Gastrocnemius medialis (tissue), 4 donors: ENCODE measurements around the gene TFEB. TPM values are rescaled to one million over a fixed set of nuclear protein-coding genes. Genes with fewer than 3 reads are reported as not detected.

ENCODE experiments used
- ATAC-seq, 2 donors: fragments of 150-250 bp; one replicate each; pipeline ENCODE4 v1.9.1; 2016
- DNase-seq, 2 donors: peaks; one replicate each; pipeline ENCODE4 v3.0.0-alpha.2; 2019
- H3K27ac ChIP-seq, 4 donors: fragments of 200-600 bp; sonication (generic); 1 replicate in 1 of 4; 2 replicates in 3 of 4; pipeline ENCODE4 v1.5.1; 2016 to 2018; ENCODE audit warnings: mild to moderate bottlenecking in 2 of 4, moderate library complexity in 1 of 4
- H3K27me3 ChIP-seq, 3 donors: fragments of 200-600 bp; sonication (generic) in 2 of 3; 1 replicate in 1 of 3; 2 replicates in 2 of 3; pipeline versions ENCODE4 v1.5.1 to v1.6.0; 2016 to 2019; ENCODE audit warnings: mild to moderate bottlenecking in 1 of 3, moderate library complexity in 1 of 3
- H3K36me3 ChIP-seq, 2 donors: fragments of 200-600 bp; sonication (generic) in 1 of 2; one replicate each; pipeline ENCODE4 v1.5.1; 2017 to 2018
- H3K4me1 ChIP-seq, 2 donors: fragments of 200-600 bp; sonication (generic) in 1 of 2; one replicate each; pipeline ENCODE4 v1.5.1; 2016 to 2017; ENCODE audit warnings: mild to moderate bottlenecking in 2 of 2
- H3K4me3 ChIP-seq, 4 donors: fragments of 200-600 bp; sonication (generic) in 3 of 4; 1 replicate in 1 of 4; 2 replicates in 3 of 4; pipeline ENCODE4 v1.5.1; 2016 to 2019; ENCODE audit warnings: mild to moderate bottlenecking in 2 of 4
- H3K9me3 ChIP-seq, 3 donors: fragments of 200-600 bp; sonication (generic) in 2 of 3; 1 replicate in 1 of 3; 2 replicates in 2 of 3; pipeline ENCODE4 v1.5.1; 2016 to 2019
- CTCF ChIP-seq, 5 experiments: fragments of 450-650 bp in 3 of 5; fragments of 200-600 bp in 2 of 5; sonication (generic) in 2 of 5; IDR thresholded peaks in 4 of 5; conservative IDR thresholded peaks in 1 of 5; 1 replicate in 4 of 5; 2 replicates in 1 of 5; pipeline ENCODE4 v1.5.1; 2016 to 2019; ENCODE audit warnings: antibody characterized with exemption in 5 of 5, mild to moderate bottlenecking in 3 of 5, moderate library complexity in 3 of 5
- POLR2A ChIP-seq, 2 donors: fragments of 450-650 bp; IDR thresholded peaks; one replicate each; pipeline ENCODE4 v1.6.1; 2017; ENCODE audit warnings: antibody characterized with exemption in 2 of 2, mild to moderate bottlenecking in 2 of 2, moderate library complexity in 2 of 2
- in situ Hi-C, 4 donors: fragments of 200-750 bp; cut with MboI; loops; one replicate each; pipeline versions ENCODE4 v1.15.0 to v1.8.0; 2017; ENCODE audit warnings: low sequenced_read_pairs in 4 of 4
- intact Hi-C: fragments of 100-400 bp; cut with DNase I; formaldehyde crosslinking; loops from one replicate; pipeline ENCODE4 v1.15.1; 2023; ENCODE audit warnings: low total_unique reads
- total RNA-seq, 4 donors: library from RNA; depleted of rRNA; stranded (reverse); fragments of >200 nt; gene quantifications; one replicate each; pipeline versions ENCODE4 v1.1.0 to v1.2.3, GENCODE V29; 2016

Gene TFEB
- total RNA-seq, 4 donors from 2014 or later, result 82.8 to 121 (median 93.3) TPM

DNA sequence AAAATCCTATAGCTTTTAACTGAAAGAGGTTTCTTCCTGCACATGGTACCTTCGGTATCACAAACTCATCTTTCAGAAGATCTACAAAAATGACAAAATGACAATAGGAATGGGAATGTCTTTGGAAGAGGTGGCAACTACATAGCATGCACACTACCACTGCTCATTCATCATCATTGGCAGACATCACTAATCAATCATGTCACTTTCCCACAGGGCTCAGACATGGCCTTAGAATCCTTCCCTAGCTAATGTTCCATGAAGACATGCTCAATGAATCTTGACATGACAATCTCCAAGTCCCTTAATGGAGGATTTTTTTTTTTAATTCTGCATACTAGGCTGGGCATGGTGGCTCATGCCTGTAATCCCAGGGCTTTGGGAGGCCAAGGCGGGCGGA, 15.0 kb upstream of the TFEB start:
- DNase-seq, result no peak
- intact Hi-C loops, result no loop called here

GRCh38 chr6:41748542-41748941, 13.1 kb upstream of the TFEB start:
- intact Hi-C loops, result no loop called here
- no peaks in the 10 kb centered on the region for H3K4me1 ChIP-seq
- DNase-seq, result no peak
- H3K27me3 ChIP-seq, result no peaks in the 10 kb centered on the region
- H3K27ac ChIP-seq, result no peak overlapping the region
- ATAC-seq, result no peak
- no peaks in the 10 kb centered on the region for H3K36me3 ChIP-seq
- no peak overlapping the region for H3K4me3 ChIP-seq
- TF ChIP-seq POLR2A (IDR thresholded peaks at IDR 0.05), result no peak
- no peak for TF ChIP-seq CTCF (IDR thresholded peaks at IDR 0.05 in 4 of 5, conservative IDR thresholded peaks at IDR 0.05 in 1 of 5)
- in situ Hi-C loops, result no loop called here
- H3K9me3 ChIP-seq, result no peaks in the 10 kb centered on the region

More for the DNA sequence above, 15.0 kb upstream of the TFEB start:
- H3K4me3 ChIP-seq, result no peak overlapping the region
- no peaks in the 10 kb centered on the region for H3K27me3 ChIP-seq
- no peak overlapping the region for H3K27ac ChIP-seq
- H3K36me3 ChIP-seq, result no peaks in the 10 kb centered on the region
- in situ Hi-C loops, result loop anchor here in 1 of 4 donors (25.0 kb wide), 1 partner anchor 138 kb away; no protein-coding TSS in a partner anchor
- H3K9me3 ChIP-seq, result no peaks in the 10 kb centered on the region
- no peak for ATAC-seq
- TF ChIP-seq CTCF (IDR thresholded peaks at IDR 0.05 in 4 of 5, conservative IDR thresholded peaks at IDR 0.05 in 1 of 5), result no peak
- TF ChIP-seq POLR2A (IDR thresholded peaks at IDR 0.05), result no peak
- H3K4me1 ChIP-seq, result no peaks in the 10 kb centered on the region

DNA sequence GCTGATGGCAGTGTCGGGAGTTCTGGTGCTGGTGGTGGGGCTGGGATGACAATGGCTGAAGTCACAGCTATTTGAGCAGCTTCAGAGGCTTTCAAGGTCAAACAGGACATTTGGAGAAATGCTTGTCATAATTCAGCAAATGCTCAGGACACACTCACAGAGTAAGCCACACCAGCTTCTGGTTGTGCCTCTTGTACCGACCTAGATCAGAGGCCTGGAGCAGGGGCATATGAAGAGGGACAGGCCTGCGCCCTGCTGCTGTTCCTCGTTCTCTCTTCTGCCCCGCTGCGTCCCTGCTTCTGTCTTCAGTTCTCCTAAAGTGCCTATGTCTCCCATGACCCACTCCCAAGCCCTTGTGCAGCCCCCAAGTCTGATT, 12.7 kb upstream of the TFEB start:
- in situ Hi-C loops (no loop called here), intact Hi-C loops (no loop called here)
- Histone ChIP-seq H3K4me1 (no peaks in the 10 kb centered on the region), H3K27me3 (no peaks in the 10 kb centered on the region), H3K4me3 (no peak overlapping the region), H3K9me3 (no peaks in the 10 kb centered on the region), H3K27ac (no peak overlapping the region), H3K36me3 (no peaks in the 10 kb centered on the region)
- TF ChIP-seq POLR2A (IDR thresholded peaks at IDR 0.05) (no peak), CTCF (IDR thresholded peaks at IDR 0.05 in 4 of 5, conservative IDR thresholded peaks at IDR 0.05 in 1 of 5) (no peak)
- DNase-seq (no peak), ATAC-seq (no peak)

- TF ChIP-seq POLR2A (IDR thresholded peaks at IDR 0.05) (no peak), CTCF (IDR thresholded peaks at IDR 0.05 in 4 of 5, conservative IDR thresholded peaks at IDR 0.05 in 1 of 5) (no peak)
- H3K4me1 ChIP-seq, result no peaks in the 10 kb centered on the region
- ATAC-seq (no peak), DNase-seq (no peak)
- in situ Hi-C loops, result no loop called here
- no peak within 1 kb of the TSS for H3K27ac ChIP-seq
- no peaks in the 10 kb centered on the region for H3K36me3 ChIP-seq
- H3K9me3 ChIP-seq, result no peaks in the 10 kb centered on the region
- no peaks in the 10 kb centered on the region for H3K27me3 ChIP-seq
- H3K4me3 ChIP-seq, result no peak within 1 kb of the TSS
- intact Hi-C loops, result no loop called here
Measured at GRCh38 chr6:41747256-41748101, 12.1 kb upstream of the TFEB start, which contains the start of gene PGC. TSS of gene PGC (minus strand) at chr6:41747397. CDS start at chr6:41747334, 63 bp downstream.
